Loucy (cell line): ENCODE data around the gene ZNF831.

Experiments
- CTCF ChIP-seq: fragments of 200-600 bp; sonication (generic); conservative IDR thresholded peaks from 2 replicates; pipeline ENCODE4 v1.5.1; 2014; ENCODE audit warnings: mild to moderate bottlenecking, antibody characterized with exemption, low read length
- EZH2phosphoT487 ChIP-seq: fragments of 200-600 bp; IDR thresholded peaks from 2 replicates; pipeline ENCODE4 v1.6.1; 2018; ENCODE audit warnings: antibody characterized with exemption, mild to moderate bottlenecking, moderate library complexity, borderline replicate concordance

- TF ChIP-seq CTCF, result no peak
- no peak for TF ChIP-seq EZH2phosphoT487
Observed at GRCh38 chr20:59137532-59137931, 26.1 kb upstream of the ZNF831 start.
